ENCODE measurements around the gene PSMG2.

DNA sequence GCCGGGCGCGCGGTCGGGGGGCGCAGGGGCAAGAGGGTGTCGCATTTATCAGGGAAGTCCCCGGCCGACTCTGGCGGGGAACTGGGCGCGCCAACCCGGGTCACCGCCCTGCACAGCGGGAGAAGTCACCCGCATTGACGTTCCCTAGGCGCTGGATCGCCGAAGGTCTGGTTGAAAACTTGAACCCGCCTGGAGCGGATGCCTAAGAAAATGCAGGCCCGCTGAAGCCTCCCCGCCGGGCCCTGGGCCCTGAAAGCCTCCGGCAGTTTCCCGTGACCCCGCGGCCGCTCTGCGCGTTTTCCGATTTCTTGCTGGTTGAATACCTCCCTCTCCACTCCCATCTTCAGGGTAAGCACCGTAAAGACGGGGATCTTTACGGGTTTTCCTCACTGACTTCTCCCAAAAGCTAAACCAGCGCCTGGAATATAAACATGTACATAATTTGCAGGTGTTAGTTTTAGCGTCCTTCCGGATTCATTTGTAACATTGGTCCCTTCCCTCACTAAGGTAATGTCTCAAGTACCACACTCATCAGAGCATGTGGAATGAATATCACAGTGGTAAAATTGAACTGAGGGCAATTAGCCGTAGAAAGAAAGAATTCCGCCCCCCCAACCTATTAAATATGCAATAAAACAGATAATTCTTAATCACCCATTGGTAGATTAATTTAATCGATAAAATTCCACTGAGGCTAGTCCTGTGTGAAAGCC is 44.3 kb upstream of the PSMG2 start:
- TF ChIP-seq, protein P1, sequence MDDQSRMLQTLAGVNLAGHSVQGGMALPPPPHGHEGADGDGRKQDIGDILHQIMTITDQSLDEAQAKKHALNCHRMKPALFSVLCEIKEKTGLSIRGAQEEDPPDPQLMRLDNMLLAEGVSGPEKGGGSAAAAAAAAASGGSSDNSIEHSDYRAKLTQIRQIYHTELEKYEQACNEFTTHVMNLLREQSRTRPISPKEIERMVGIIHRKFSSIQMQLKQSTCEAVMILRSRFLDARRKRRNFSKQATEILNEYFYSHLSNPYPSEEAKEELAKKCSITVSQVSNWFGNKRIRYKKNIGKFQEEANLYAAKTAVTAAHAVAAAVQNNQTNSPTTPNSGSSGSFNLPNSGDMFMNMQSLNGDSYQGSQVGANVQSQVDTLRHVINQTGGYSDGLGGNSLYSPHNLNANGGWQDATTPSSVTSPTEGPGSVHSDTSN (IDR thresholded peaks at IDR 0.05) = no peak
- TF ChIP-seq, protein P2, sequence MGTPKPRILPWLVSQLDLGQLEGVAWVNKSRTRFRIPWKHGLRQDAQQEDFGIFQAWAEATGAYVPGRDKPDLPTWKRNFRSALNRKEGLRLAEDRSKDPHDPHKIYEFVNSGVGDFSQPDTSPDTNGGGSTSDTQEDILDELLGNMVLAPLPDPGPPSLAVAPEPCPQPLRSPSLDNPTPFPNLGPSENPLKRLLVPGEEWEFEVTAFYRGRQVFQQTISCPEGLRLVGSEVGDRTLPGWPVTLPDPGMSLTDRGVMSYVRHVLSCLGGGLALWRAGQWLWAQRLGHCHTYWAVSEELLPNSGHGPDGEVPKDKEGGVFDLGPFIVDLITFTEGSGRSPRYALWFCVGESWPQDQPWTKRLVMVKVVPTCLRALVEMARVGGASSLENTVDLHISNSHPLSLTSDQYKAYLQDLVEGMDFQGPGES (IDR thresholded peaks at IDR 0.05; ENCODE audit: low read depth, low read length) = no peak
- TF ChIP-seq RAD21 (IDR thresholded peaks at IDR 0.05; ENCODE audit: low read length) = no peak
- no peak for TF ChIP-seq ELF1 (IDR thresholded peaks at IDR 0.05)
- TF ChIP-seq POLR2AphosphoS5 (IDR thresholded peaks at IDR 0.05; ENCODE audit: low read depth, low read length) = no peak
- TF ChIP-seq YY1 (IDR thresholded peaks at IDR 0.05; ENCODE audit: low read depth) = no peak
- TF ChIP-seq JUND (IDR thresholded peaks at IDR 0.05) = no peak
- TF ChIP-seq, protein P3, sequence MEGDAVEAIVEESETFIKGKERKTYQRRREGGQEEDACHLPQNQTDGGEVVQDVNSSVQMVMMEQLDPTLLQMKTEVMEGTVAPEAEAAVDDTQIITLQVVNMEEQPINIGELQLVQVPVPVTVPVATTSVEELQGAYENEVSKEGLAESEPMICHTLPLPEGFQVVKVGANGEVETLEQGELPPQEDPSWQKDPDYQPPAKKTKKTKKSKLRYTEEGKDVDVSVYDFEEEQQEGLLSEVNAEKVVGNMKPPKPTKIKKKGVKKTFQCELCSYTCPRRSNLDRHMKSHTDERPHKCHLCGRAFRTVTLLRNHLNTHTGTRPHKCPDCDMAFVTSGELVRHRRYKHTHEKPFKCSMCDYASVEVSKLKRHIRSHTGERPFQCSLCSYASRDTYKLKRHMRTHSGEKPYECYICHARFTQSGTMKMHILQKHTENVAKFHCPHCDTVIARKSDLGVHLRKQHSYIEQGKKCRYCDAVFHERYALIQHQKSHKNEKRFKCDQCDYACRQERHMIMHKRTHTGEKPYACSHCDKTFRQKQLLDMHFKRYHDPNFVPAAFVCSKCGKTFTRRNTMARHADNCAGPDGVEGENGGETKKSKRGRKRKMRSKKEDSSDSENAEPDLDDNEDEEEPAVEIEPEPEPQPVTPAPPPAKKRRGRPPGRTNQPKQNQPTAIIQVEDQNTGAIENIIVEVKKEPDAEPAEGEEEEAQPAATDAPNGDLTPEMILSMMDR (IDR thresholded peaks at IDR 0.05) = no peak
- no peak for TF ChIP-seq EZH2phosphoT487 (IDR thresholded peaks at IDR 0.05; ENCODE audit: borderline replicate concordance, low read depth)
- TF ChIP-seq SIN3A (IDR thresholded peaks at IDR 0.05; ENCODE audit: borderline replicate concordance, low read depth, low read length) = no peak
- no peak for TF ChIP-seq CHD2 (IDR thresholded peaks at IDR 0.05; ENCODE audit: low read length, partially characterized antibody)
- TF ChIP-seq, protein P4, sequence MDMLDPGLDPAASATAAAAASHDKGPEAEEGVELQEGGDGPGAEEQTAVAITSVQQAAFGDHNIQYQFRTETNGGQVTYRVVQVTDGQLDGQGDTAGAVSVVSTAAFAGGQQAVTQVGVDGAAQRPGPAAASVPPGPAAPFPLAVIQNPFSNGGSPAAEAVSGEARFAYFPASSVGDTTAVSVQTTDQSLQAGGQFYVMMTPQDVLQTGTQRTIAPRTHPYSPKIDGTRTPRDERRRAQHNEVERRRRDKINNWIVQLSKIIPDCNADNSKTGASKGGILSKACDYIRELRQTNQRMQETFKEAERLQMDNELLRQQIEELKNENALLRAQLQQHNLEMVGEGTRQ (IDR thresholded peaks at IDR 0.05; ENCODE audit: borderline replicate concordance, low read depth, low read length) = no peak
- no peak for TF ChIP-seq EP300 (IDR thresholded peaks at IDR 0.05; ENCODE audit: borderline replicate concordance in 1 of 2, low read depth in 1 of 2, low read length in 1 of 2)
